ENCODE results near the gene OPRM1. TPM values are rescaled to one million over a fixed set of nuclear protein-coding genes. Genes with fewer than 3 reads are reported as not detected.

Gene OPRM1
- total RNA-seq, 1 experiment from 2014 or later: not detected

- no peaks in the 10 kb centered on the region for H3K36me3 ChIP-seq (ENCODE audit: control insufficient read depth, insufficient read depth, low read length)
- Mint-ChIP-seq H3K4me3 (ENCODE audit: unreplicated experiment) (no peak overlapping the region), H3K9me3 (ENCODE audit: unreplicated experiment) (peaks cover 11% of the 10 kb centered on the region), H3K27ac (ENCODE audit: unreplicated experiment) (no peak overlapping the region), H3K27me3 (ENCODE audit: insufficient read depth, unreplicated experiment) (peaks cover 8% of the 10 kb centered on the region), H3K36me3 (ENCODE audit: insufficient read depth, unreplicated experiment) (no peaks in the 10 kb centered on the region), H3K4me1 (ENCODE audit: low read depth, unreplicated experiment) (no peaks in the 10 kb centered on the region)
- no peaks in the 10 kb centered on the region for H3K9me3 ChIP-seq
- ChIA-PET CTCF (no interaction called here), POLR2A (no interaction called here)
- H3K27me3 ChIP-seq (replicated peaks; ENCODE audit: control insufficient read depth, insufficient read depth, low read length): no peaks in the 10 kb centered on the region
- BruUV-seq (replicated peaks): no TSS peak
- H3K4me1 ChIP-seq: no peaks in the 10 kb centered on the region
- TF ChIP-seq CTCF (IDR thresholded peaks at IDR 0.05; ENCODE audit: insufficient read depth in 1 of 2, low read depth in 1 of 2, low read length in 1 of 2, severe bottlenecking in 1 of 2, unreplicated experiment in 1 of 2): no peak
- H3K4me3 ChIP-seq (ENCODE audit: low read depth, low read length): no peak overlapping the region
- no peak for DNase-seq
- intact Hi-C loops (cut with micrococcal nuclease; ENCODE audit: unreplicated experiment): no loop called here
Measured at GRCh38 chr6:154096834-154097233, 57.8 kb downstream of the OPRM1 start.

- no peaks in the 10 kb centered on the region for H3K27me3 ChIP-seq (replicated peaks; ENCODE audit: control insufficient read depth, insufficient read depth, low read length)
- CTCF ChIA-PET: no interaction called here
- H3K36me3 ChIP-seq (ENCODE audit: control insufficient read depth, insufficient read depth, low read length): no peaks in the 10 kb centered on the region
- no peaks in the 10 kb centered on the region for H3K9me3 ChIP-seq
- no TSS peak for BruUV-seq (replicated peaks)
- Mint-ChIP-seq H3K27me3 (ENCODE audit: insufficient read depth, unreplicated experiment) (peaks cover 8% of the 10 kb centered on the region), H3K4me1 (ENCODE audit: low read depth, unreplicated experiment) (no peaks in the 10 kb centered on the region), H3K36me3 (ENCODE audit: insufficient read depth, unreplicated experiment) (no peaks in the 10 kb centered on the region), H3K9me3 (ENCODE audit: unreplicated experiment) (peaks cover 11% of the 10 kb centered on the region), H3K27ac (ENCODE audit: unreplicated experiment) (no peak overlapping the region), H3K4me3 (ENCODE audit: unreplicated experiment) (no peak overlapping the region)
- TF ChIP-seq CTCF (IDR thresholded peaks at IDR 0.05; ENCODE audit: insufficient read depth in 1 of 2, low read depth in 1 of 2, low read length in 1 of 2, severe bottlenecking in 1 of 2, unreplicated experiment in 1 of 2): no peak
- no peak overlapping the region for H3K4me3 ChIP-seq (ENCODE audit: low read depth, low read length)
- POLR2A ChIA-PET: no interaction called here
- H3K4me1 ChIP-seq: no peaks in the 10 kb centered on the region
- no peak for DNase-seq
- intact Hi-C loops (cut with micrococcal nuclease; ENCODE audit: unreplicated experiment): no loop called here
Measured at GRCh38 chr6:154099211-154099610, 60.2 kb downstream of the OPRM1 start.

DNA sequence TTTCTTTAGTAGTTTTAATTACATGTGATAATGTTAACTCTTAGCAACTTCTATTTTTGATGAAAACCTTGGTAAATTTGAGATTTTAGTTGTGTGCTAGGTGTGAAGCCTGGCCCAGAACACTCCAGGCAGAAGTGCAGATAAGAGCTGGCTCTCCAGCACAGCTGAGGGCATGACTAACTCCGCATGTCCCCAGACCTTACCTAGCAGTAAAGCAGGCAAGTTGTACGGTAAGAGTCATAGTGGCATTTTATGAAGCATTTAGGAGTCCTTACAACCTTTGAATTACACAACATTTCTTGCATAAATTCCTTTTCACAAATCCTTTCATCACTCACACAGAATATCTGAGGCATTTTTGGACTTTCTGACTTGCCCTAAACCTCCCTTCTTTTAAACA lies 67.2 kb downstream of the OPRM1 start:
- POLR2A ChIA-PET: no interaction called here
- CTCF ChIA-PET: no interaction called here
- intact Hi-C loops (cut with micrococcal nuclease; ENCODE audit: unreplicated experiment): no loop called here
- Histone ChIP-seq H3K36me3 (ENCODE audit: control insufficient read depth, insufficient read depth, low read length) (no peaks in the 10 kb centered on the region), H3K4me1 (no peaks in the 10 kb centered on the region), H3K27me3 (replicated peaks; ENCODE audit: control insufficient read depth, insufficient read depth, low read length) (no peaks in the 10 kb centered on the region), H3K4me3 (ENCODE audit: low read depth, low read length) (no peak overlapping the region), H3K9me3 (no peaks in the 10 kb centered on the region)
- Mint-ChIP-seq H3K4me1 (ENCODE audit: low read depth, unreplicated experiment) (no peaks in the 10 kb centered on the region), H3K27me3 (ENCODE audit: insufficient read depth, unreplicated experiment) (peaks cover 13% of the 10 kb centered on the region), H3K9me3 (ENCODE audit: unreplicated experiment) (no peaks in the 10 kb centered on the region), H3K36me3 (ENCODE audit: insufficient read depth, unreplicated experiment) (no peaks in the 10 kb centered on the region), H3K4me3 (ENCODE audit: unreplicated experiment) (no peak overlapping the region), H3K27ac (ENCODE audit: unreplicated experiment) (no peak overlapping the region)
- no peak for TF ChIP-seq CTCF (IDR thresholded peaks at IDR 0.05; ENCODE audit: insufficient read depth in 1 of 2, low read depth in 1 of 2, low read length in 1 of 2, severe bottlenecking in 1 of 2, unreplicated experiment in 1 of 2)
- DNase-seq: no peak
- no TSS peak for BruUV-seq (replicated peaks)

All from Caco-2 (cell line).